ENCODE measurements around the gene DEDD. TPM values are rescaled to one million over a fixed set of nuclear protein-coding genes. Genes with fewer than 3 reads are reported as not detected.
A peak's percentile ranks its signal among the peaks of the same experiment; 100 is the strongest.

The DEDD gene
- total RNA-seq, 1 experiment from 2014 or later: 32.8 TPM

GRCh38 chr1:161085165-161085564 lies 47.3 kb downstream of the DEDD start (continued):
- no peak for TF ChIP-seq CTCF (IDR thresholded peaks at IDR 0.05 in 2 of 3, conservative IDR thresholded peaks at IDR 0.05 in 1 of 3; ENCODE audit: borderline replicate concordance in 1 of 3, insufficient read depth in 1 of 3, low read depth in 2 of 3, low read length in 2 of 3)
- TF ChIP-seq ATF3 (IDR thresholded peaks at IDR 0.05): no peak
- no peak for TF ChIP-seq POLR2A (IDR thresholded peaks at IDR 0.05; ENCODE audit: borderline replicate concordance, extremely low read depth, insufficient read depth, insufficient read length)
- TF ChIP-seq SRF (IDR thresholded peaks at IDR 0.05; ENCODE audit: low read depth): no peak
- TF ChIP-seq YY1 (IDR thresholded peaks at IDR 0.05; ENCODE audit: extremely low read depth, insufficient replicate concordance, low read depth, low read length): no peak
- no peak for TF ChIP-seq ZFX (IDR thresholded peaks at IDR 0.05)
- no peak for TF ChIP-seq EGR1 (IDR thresholded peaks at IDR 0.05; ENCODE audit: low read depth)

GRCh38 chr1:161084597-161084988 lies 47.9 kb downstream of the DEDD start:
- Histone ChIP-seq H4K20me1 (ENCODE audit: insufficient read depth) (no peaks in the 10 kb centered on the region), H3K27me3 (ENCODE audit: insufficient read depth, low read length) (no peaks in the 10 kb centered on the region), H3K9me2 (ENCODE audit: insufficient read depth) (no peaks in the 10 kb centered on the region), H2AFZ (ENCODE audit: low read depth, low read length, poor library complexity, severe bottlenecking) (no peak overlapping the region), H3K27ac (ENCODE audit: low read depth, low read length) (no peak overlapping the region), H3K9ac (ENCODE audit: low read length) (no peak overlapping the region), H3K4me2 (ENCODE audit: low read length) (peak overlapping the region; percentile 73), H3K79me2 (ENCODE audit: insufficient read depth, low read length) (no peaks in the 10 kb centered on the region), H3K4me3 (replicated peaks in 1 of 2; ENCODE audit: low read depth in 1 of 2, low read length in 2 of 2) (no peak overlapping the region), H3K9me3 (ENCODE audit: control insufficient read depth in 1 of 2, insufficient read depth in 1 of 2, low read depth in 1 of 2, low read length in 2 of 2) (no peaks in the 10 kb centered on the region), H3K4me1 (ENCODE audit: control insufficient read depth in 1 of 2, insufficient read depth in 2 of 2, low read length in 2 of 2) (peaks cover 38 to 92% of the 10 kb centered on the region in 2 experiments), H3K36me3 (ENCODE audit: control insufficient read depth in 1 of 2, insufficient read depth in 2 of 2, low read length in 2 of 2) (no peaks in the 10 kb centered on the region)
- DNase-seq (ENCODE audit: low read depth, low spot score) (no peak), ATAC-seq (no peak)
- TF ChIP-seq JUND (IDR thresholded peaks at IDR 0.05) (no peak), ELF1 (IDR thresholded peaks at IDR 0.05; ENCODE audit: borderline replicate concordance, low read depth) (no peak), SRF (IDR thresholded peaks at IDR 0.05; ENCODE audit: low read depth) (no peak), CBX3 (IDR thresholded peaks at IDR 0.05; ENCODE audit: low read depth) (no peak), EZH2phosphoT487 (IDR thresholded peaks at IDR 0.05; ENCODE audit: borderline replicate concordance) (no peak), POLR2AphosphoS5 (IDR thresholded peaks at IDR 0.05; ENCODE audit: low read depth, low read length) (no peak), EZH2 (IDR thresholded peaks at IDR 0.05) (no peak), TCF7L2 (IDR thresholded peaks at IDR 0.05; ENCODE audit: borderline replicate concordance, extremely low read depth, insufficient read depth, insufficient read length) (no peak), EGR1 (IDR thresholded peaks at IDR 0.05; ENCODE audit: low read depth) (no peak), CEBPB (IDR thresholded peaks at IDR 0.05; ENCODE audit: low read depth) (no peak), ATF3 (IDR thresholded peaks at IDR 0.05) (no peak), SIN3A (IDR thresholded peaks at IDR 0.05; ENCODE audit: low read depth) (no peak), RAD21 (IDR thresholded peaks at IDR 0.05; ENCODE audit: low read depth) (no peak), MAX (IDR thresholded peaks at IDR 0.05) (no peak), SP1 (IDR thresholded peaks at IDR 0.05; ENCODE audit: low read depth) (no peak), ZFX (IDR thresholded peaks at IDR 0.05) (no peak), FOSL1 (IDR thresholded peaks at IDR 0.05; ENCODE audit: low read depth) (no peak), ZNF274 (IDR thresholded peaks at IDR 0.05; ENCODE audit: low read depth, low read length) (no peak)
- ChIA-PET POLR2A (interaction anchor here (1.4 kb wide), 1 partner anchor 46 kb away, joined by 4 read pairs; the partner anchor contains the start of gene TSTD1), RAD21 (ENCODE audit: low non-redundant PET in 1 of 2, low total read pairs in 2 of 2, uncharacterized antibody in 2 of 2, unreplicated experiment in 2 of 2) (no interaction called here), CTCF (interaction anchor here (0.9 to 2.4 kb wide), 4 partner anchors 12 to 87 kb away, joined by 3 to 9 read pairs (median 4); partner anchors contain the start of gene KLHDC9)
- no TSS peak for BruUV-seq (replicated peaks)
- intact Hi-C loops (cut with micrococcal nuclease): no loop called here

All from HCT116 (cell line).